ENCODE measurements around the gene APMAP.

Gene APMAP

GRCh38 chr20:24953209-24953575, 39.4 kb downstream of the APMAP start:
- peaks cover 54 to 74% of the 10 kb centered on the region in 2 experiments for H3K4me1 ChIP-seq (ENCODE audit: control insufficient read depth in 1 of 2, insufficient read depth in 1 of 2, low read depth in 1 of 2, low read length in 1 of 2)
- H3K36me3 ChIP-seq = peaks cover 48% of the 10 kb centered on the region

GRCh38 chr20:24952376-24953208, 40.0 kb downstream of the APMAP start:
- Histone ChIP-seq H3K9me3 (no peaks in the 10 kb centered on the region), H3K4me3 (ENCODE audit: low read depth in 1 of 2, low read length in 1 of 2) (peak overlapping the region; percentile 75 to 84), H3K4me1 (ENCODE audit: control insufficient read depth in 1 of 2, insufficient read depth in 1 of 2, low read depth in 1 of 2, low read length in 1 of 2) (peaks cover 60 to 80% of the 10 kb centered on the region in 2 experiments), H3K36me3 (peaks cover 42% of the 10 kb centered on the region), H3K27ac (peak overlapping the region; percentile 94), H3K27me3 (no peaks in the 10 kb centered on the region)
- no peak for TF ChIP-seq CTCF (IDR thresholded peaks at IDR 0.05)

More at GRCh38 chr20:24953209-24953575, 39.4 kb downstream of the APMAP start:
- no peak for TF ChIP-seq CTCF (IDR thresholded peaks at IDR 0.05)
- H3K4me3 ChIP-seq (ENCODE audit: low read depth in 1 of 2, low read length in 1 of 2) = peak overlapping the region; percentile 75 to 84
- H3K9me3 ChIP-seq = no peaks in the 10 kb centered on the region
- H3K27me3 ChIP-seq = no peaks in the 10 kb centered on the region
- H3K27ac ChIP-seq = peak overlapping the region; percentile 94

GRCh38 chr20:24951536-24952083, 40.9 kb downstream of the APMAP start:
- Histone ChIP-seq H3K27ac (peak overlapping the region; percentile 94), H3K4me1 (ENCODE audit: control insufficient read depth in 1 of 2, insufficient read depth in 1 of 2, low read depth in 1 of 2, low read length in 1 of 2) (peaks cover 62 to 81% of the 10 kb centered on the region in 2 experiments), H3K27me3 (no peaks in the 10 kb centered on the region), H3K36me3 (peaks cover 32% of the 10 kb centered on the region), H3K4me3 (ENCODE audit: low read depth in 1 of 2, low read length in 1 of 2) (peak overlapping the region; percentile 75 to 84), H3K9me3 (no peaks in the 10 kb centered on the region)
- TF ChIP-seq CTCF (IDR thresholded peaks at IDR 0.05) = no peak

GRCh38 chr20:24950836-24951525, 41.6 kb downstream of the APMAP start:
- peaks cover 62 to 78% of the 10 kb centered on the region in 2 experiments for H3K4me1 ChIP-seq (ENCODE audit: control insufficient read depth in 1 of 2, insufficient read depth in 1 of 2, low read depth in 1 of 2, low read length in 1 of 2)
- no peak for TF ChIP-seq CTCF (IDR thresholded peaks at IDR 0.05)
- H3K27ac ChIP-seq = peak overlapping the region; percentile 94
- H3K9me3 ChIP-seq = no peaks in the 10 kb centered on the region
- peak overlapping the region; percentile 75 to 84 for H3K4me3 ChIP-seq (ENCODE audit: low read depth in 1 of 2, low read length in 1 of 2)
- H3K27me3 ChIP-seq = no peaks in the 10 kb centered on the region
- H3K36me3 ChIP-seq = peaks cover 26% of the 10 kb centered on the region

GRCh38 chr20:24950128-24950835, 42.3 kb downstream of the APMAP start:
- Histone ChIP-seq H3K4me1 (ENCODE audit: control insufficient read depth in 1 of 2, insufficient read depth in 1 of 2, low read depth in 1 of 2, low read length in 1 of 2) (peaks cover 62 to 72% of the 10 kb centered on the region in 2 experiments), H3K4me3 (ENCODE audit: low read depth in 1 of 2, low read length in 1 of 2) (peak overlapping the region; percentile 75 to 84), H3K27ac (peak overlapping the region; percentile 94), H3K36me3 (peaks cover 20% of the 10 kb centered on the region), H3K9me3 (no peaks in the 10 kb centered on the region), H3K27me3 (no peaks in the 10 kb centered on the region)
- no peak for TF ChIP-seq CTCF (IDR thresholded peaks at IDR 0.05)

Data from neutrophil (primary cell).